Measurements from ENCODE around the gene ELOVL6. TPM values are rescaled to one million over a fixed set of nuclear protein-coding genes. Genes with fewer than 3 reads are reported as not detected.
"Not testable (repeated sequence)": the region's sequence is repeated elsewhere in the genome, so short reads cannot be mapped to it uniquely, and the experiment has no call there.

ELOVL6 gene
- total RNA-seq, 3 donors from 2014 or later (not counting 1 experiment from before 2014, with no cell fraction given): 25.0 to 35.2 (median 30.9) TPM

- no peaks in the 10 kb centered on the region for H3K9me3 ChIP-seq (ENCODE audit: control insufficient read depth, insufficient read depth, low read length)
- H3K36me3 ChIP-seq (ENCODE audit: control insufficient read depth, insufficient read depth, low read length): no peaks in the 10 kb centered on the region
- H3K4me1 Mint-ChIP-seq: no peaks in the 10 kb centered on the region
- no peak overlapping the region for H3K27ac Mint-ChIP-seq
- DNase-seq (no peak), ATAC-seq (no peak)
- H3K27me3 Mint-ChIP-seq (ENCODE audit: low read depth in 2 of 2): peaks cover 0 to 5% of the 10 kb centered on the region in 2 donors
- H3K4me3 Mint-ChIP-seq: no peak overlapping the region
- intact Hi-C loops (cut with micrococcal nuclease): no loop called here
- 100% methylated on average over 1 of the region's 2 CpGs for WGBS (ENCODE audit: insufficient coverage)
- no peaks in the 10 kb centered on the region for H3K9me3 Mint-ChIP-seq
- H3K4me1 ChIP-seq (ENCODE audit: control insufficient read depth, insufficient read depth, low read length): no peaks in the 10 kb centered on the region
- no peak overlapping the region for H3K4me3 ChIP-seq (ENCODE audit: low read length)
- no peak for TF ChIP-seq CTCF (IDR thresholded peaks at IDR 0.05)
- no peaks in the 10 kb centered on the region for H3K27me3 ChIP-seq (ENCODE audit: control insufficient read depth, insufficient read depth, low read length)
- no peaks in the 10 kb centered on the region for H3K36me3 Mint-ChIP-seq
- no peak overlapping the region for H3K27ac ChIP-seq (ENCODE audit: low read length)
These were observed 30.9 kb upstream of the ELOVL6 start for GRCh38 chr4:110229266-110229665.

GRCh38 chr4:110224812-110225211 lies 26.4 kb upstream of the ELOVL6 start:
- 41% methylated on average over 4 of the region's 4 CpGs for WGBS (ENCODE audit: insufficient coverage)
- no peaks in the 10 kb centered on the region for H3K36me3 ChIP-seq (ENCODE audit: control insufficient read depth, insufficient read depth, low read length)
- H3K9me3 ChIP-seq (ENCODE audit: control insufficient read depth, insufficient read depth, low read length): no peaks in the 10 kb centered on the region
- Mint-ChIP-seq H3K4me1 (no peaks in the 10 kb centered on the region), H3K27ac (no peak overlapping the region), H3K4me3 (no peak overlapping the region), H3K9me3 (no peaks in the 10 kb centered on the region), H3K36me3 (no peaks in the 10 kb centered on the region), H3K27me3 (ENCODE audit: low read depth in 2 of 2) (peaks cover 3 to 8% of the 10 kb centered on the region in 2 donors)
- DNase-seq (no peak), ATAC-seq (no peak)
- H3K27me3 ChIP-seq (ENCODE audit: control insufficient read depth, insufficient read depth, low read length): no peaks in the 10 kb centered on the region
- no peak overlapping the region for H3K27ac ChIP-seq (ENCODE audit: low read length)
- TF ChIP-seq CTCF (IDR thresholded peaks at IDR 0.05): no peak
- H3K4me1 ChIP-seq (ENCODE audit: control insufficient read depth, insufficient read depth, low read length): no peaks in the 10 kb centered on the region
- intact Hi-C loops (cut with micrococcal nuclease): no loop called here
- no peak overlapping the region for H3K4me3 ChIP-seq (ENCODE audit: low read length)

GRCh38 chr4:110224142-110224541 lies 25.7 kb upstream of the ELOVL6 start:
- Mint-ChIP-seq H3K4me1 (no peaks in the 10 kb centered on the region), H3K9me3 (peaks cover 0 to 1% of the 10 kb centered on the region in 2 donors), H3K4me3 (no peak overlapping the region), H3K36me3 (peaks cover 7% of the 10 kb centered on the region), H3K27me3 (ENCODE audit: low read depth in 2 of 2) (peaks cover 3 to 8% of the 10 kb centered on the region in 2 donors), H3K27ac (no peak overlapping the region)
- H3K9me3 ChIP-seq (ENCODE audit: control insufficient read depth, insufficient read depth, low read length): no peaks in the 10 kb centered on the region
- ATAC-seq: no peak
- H3K36me3 ChIP-seq (ENCODE audit: control insufficient read depth, insufficient read depth, low read length): no peaks in the 10 kb centered on the region
- no peak overlapping the region for H3K27ac ChIP-seq (ENCODE audit: low read length)
- no peaks in the 10 kb centered on the region for H3K27me3 ChIP-seq (ENCODE audit: control insufficient read depth, insufficient read depth, low read length)
- H3K4me3 ChIP-seq (ENCODE audit: low read length): no peak overlapping the region
- no peaks in the 10 kb centered on the region for H3K4me1 ChIP-seq (ENCODE audit: control insufficient read depth, insufficient read depth, low read length)
- 78% methylated on average over 2 of the region's 2 CpGs for WGBS (ENCODE audit: insufficient coverage)
- no peak for TF ChIP-seq CTCF (IDR thresholded peaks at IDR 0.05)
- no peak for DNase-seq
- intact Hi-C loops (cut with micrococcal nuclease): no loop called here

- H3K27ac Mint-ChIP-seq; H3K27me3 ChIP-seq (ENCODE audit: control insufficient read depth, insufficient read depth, low read length); H3K36me3 ChIP-seq (ENCODE audit: control insufficient read depth, insufficient read depth, low read length); H3K4me3 Mint-ChIP-seq; ATAC-seq; intact Hi-C loops (cut with micrococcal nuclease); H3K27ac ChIP-seq (ENCODE audit: low read length); H3K4me3 ChIP-seq (ENCODE audit: low read length); H3K4me1 Mint-ChIP-seq; H3K9me3 ChIP-seq (ENCODE audit: control insufficient read depth, insufficient read depth, low read length); H3K27me3 Mint-ChIP-seq (ENCODE audit: low read depth in 2 of 2); DNase-seq; H3K4me1 ChIP-seq (ENCODE audit: control insufficient read depth, insufficient read depth, low read length); H3K9me3 Mint-ChIP-seq: not testable (repeated sequence)
- 88% methylated on average over 1 of the region's 1 CpG for WGBS (ENCODE audit: insufficient coverage)
- H3K36me3 Mint-ChIP-seq: peaks cover 12% of the 10 kb centered on the region
These were observed 20.5 kb upstream of the ELOVL6 start for GRCh38 chr4:110218935-110219334.

- peaks cover 12% of the 10 kb centered on the region for H3K36me3 Mint-ChIP-seq
- H3K27ac ChIP-seq (ENCODE audit: low read length); H3K27ac Mint-ChIP-seq; DNase-seq; ATAC-seq; H3K27me3 Mint-ChIP-seq (ENCODE audit: low read depth in 2 of 2); H3K9me3 ChIP-seq (ENCODE audit: control insufficient read depth, insufficient read depth, low read length); H3K4me1 Mint-ChIP-seq; H3K4me1 ChIP-seq (ENCODE audit: control insufficient read depth, insufficient read depth, low read length); H3K9me3 Mint-ChIP-seq; H3K36me3 ChIP-seq (ENCODE audit: control insufficient read depth, insufficient read depth, low read length); H3K4me3 Mint-ChIP-seq; H3K27me3 ChIP-seq (ENCODE audit: control insufficient read depth, insufficient read depth, low read length); intact Hi-C loops (cut with micrococcal nuclease); H3K4me3 ChIP-seq (ENCODE audit: low read length): not testable (repeated sequence)
- 85% methylated on average over 4 of the region's 4 CpGs for WGBS (ENCODE audit: insufficient coverage)
These were observed 18.8 kb upstream of the ELOVL6 start for GRCh38 chr4:110217181-110217580.
